ENCODE data around the gene FAM3A.
"Not testable (repeated sequence)": the region's sequence is repeated elsewhere in the genome, so short reads cannot be mapped to it uniquely, and the experiment has no call there.

Gene FAM3A

GRCh38 chrX:154502989-154503388, 13.0 kb downstream of the FAM3A start:
- no peak for DNase-seq (ENCODE audit: low spot score)

GRCh38 chrX:154502098-154502497, 13.9 kb downstream of the FAM3A start:
- DNase-seq (ENCODE audit: low spot score): no peak

GRCh38 chrX:154501423-154501822, 14.6 kb downstream of the FAM3A start:
- not testable (repeated sequence) for DNase-seq (ENCODE audit: low spot score)

GRCh38 chrX:154496591-154497137, 19.4 kb downstream of the FAM3A start:
- not testable (repeated sequence) for DNase-seq (ENCODE audit: low spot score)

- no peak for DNase-seq (ENCODE audit: low spot score)
Observed at GRCh38 chrX:154495472-154495922, 20.5 kb downstream of the FAM3A start.

GRCh38 chrX:154494715-154495114, 21.3 kb downstream of the FAM3A start:
- no peak for DNase-seq (ENCODE audit: low spot score)

GRCh38 chrX:154490414-154491083, 25.5 kb downstream of the FAM3A start, which contains the start of gene SLC10A3:
Gene SLC10A3 (minus strand): TSS chrX:154490629. CDS start chrX:154488940, 1,689 bp downstream.
- peak; percentile 94 for DNase-seq (ENCODE audit: low spot score)

- DNase-seq (ENCODE audit: low spot score): peak; percentile 53
Observed at GRCh38 chrX:154490021-154490413, 26.0 kb downstream of the FAM3A start.

GRCh38 chrX:154489182-154489581, 26.9 kb downstream of the FAM3A start:
- no peak for DNase-seq (ENCODE audit: low spot score)

GRCh38 chrX:154488336-154489075, 27.5 kb downstream of the FAM3A start:
- no peak for DNase-seq (ENCODE audit: low spot score)

- DNase-seq (ENCODE audit: low spot score): no peak
Observed at GRCh38 chrX:154487518-154488290, 28.3 kb downstream of the FAM3A start.

- peak; percentile 68 for DNase-seq (ENCODE audit: low spot score)
Observed at GRCh38 chrX:154486396-154487207, 29.4 kb downstream of the FAM3A start, which contains the start of gene UBL4A. Gene UBL4A (minus strand): TSS chrX:154486615. CDS start chrX:154486584, 31 bp downstream.

- peak; percentile 12 for DNase-seq (ENCODE audit: low spot score)
Observed at GRCh38 chrX:154486052-154486395, 30.0 kb downstream of the FAM3A start.

- no peak for DNase-seq (ENCODE audit: low spot score)
Observed at GRCh38 chrX:154485150-154486051, 30.6 kb downstream of the FAM3A start.

GRCh38 chrX:154484255-154485149, 31.5 kb downstream of the FAM3A start:
- DNase-seq (ENCODE audit: low spot score): peak; percentile 31

- DNase-seq (ENCODE audit: low spot score): no peak
Observed at GRCh38 chrX:154483325-154483724, 32.7 kb downstream of the FAM3A start.

GRCh38 chrX:154482786-154483185, 33.2 kb downstream of the FAM3A start:
- no peak for DNase-seq (ENCODE audit: low spot score)

- DNase-seq (ENCODE audit: low spot score): no peak
Observed at GRCh38 chrX:154481911-154482601, 34.0 kb downstream of the FAM3A start.

- no peak for DNase-seq (ENCODE audit: low spot score)
Observed at GRCh38 chrX:154481195-154481594, 34.8 kb downstream of the FAM3A start.
